Esophagus squamous epithelium (tissue), 4 donors: ENCODE results near the gene PPT1.

Source experiments
- CTCF ChIP-seq, 6 experiments: fragments of 450-650 bp in 4 of 6; fragments of 200-600 bp in 2 of 6; sonication (generic) in 2 of 6; IDR thresholded peaks; one replicate each; pipeline ENCODE4 v1.5.1; 2016 to 2019; ENCODE audit warnings: antibody characterized with exemption in 6 of 6, mild to moderate bottlenecking in 4 of 6, moderate library complexity in 4 of 6
- POLR2A ChIP-seq, 4 donors: fragments of 450-650 bp; IDR thresholded peaks; one replicate each; pipeline ENCODE4 v1.6.1; 2017; ENCODE audit warnings: antibody characterized with exemption in 4 of 4, mild to moderate bottlenecking in 4 of 4, moderate library complexity in 3 of 4

GRCh38 chr1:40024671-40025070 lies 72.4 kb downstream of the PPT1 start:
- TF ChIP-seq CTCF (IDR thresholded peaks at IDR 0.05) (no peak), POLR2A (IDR thresholded peaks at IDR 0.05) (no peak)
